MM.1S (cell line): ENCODE results near the gene RFC1.

ENCODE experiments used
- CTCF ChIP-seq: fragments of 300-600 bp; sonication (generic); IDR thresholded peaks from 2 replicates; pipeline ENCODE4 v1.5.1; 2016; ENCODE audit warnings: antibody characterized with exemption, low read length, mixed read lengths
- EZH2 ChIP-seq: fragments of 300-600 bp; sonication (generic); optimal IDR thresholded peaks from 2 replicates; pipeline ENCODE3; 2017; ENCODE audit warnings: low read depth, mild to moderate bottlenecking, antibody characterized with exemption, low read length, mixed read lengths

GRCh38 chr4:39365360-39365759, 802 bp downstream of the RFC1 start:
- TF ChIP-seq CTCF (no peak), EZH2 (no peak)
